Heart left ventricle (tissue), 13 donors: ENCODE data around the gene STEAP1B.

Experiments used
- CTCF ChIP-seq, 12 donors: fragments of 200-600 bp; sonication (generic) in 4 of 12; IDR thresholded peaks; one replicate each; pipeline versions ENCODE4 v1.5.0 to v1.8.0; 2018 to 2022; ENCODE audit warnings: antibody characterized with exemption in 12 of 12, mild to moderate bottlenecking in 5 of 12
- POLR2A ChIP-seq, 2 donors: fragments of 450-650 bp; IDR thresholded peaks; one replicate each; pipeline ENCODE4 v1.6.1; 2017; ENCODE audit warnings: antibody characterized with exemption in 2 of 2, mild to moderate bottlenecking in 2 of 2, moderate library complexity in 2 of 2
- donor health status: ischemic (EF 13 %, LVEDD 7.1; RV severe dilation, severe dysfunction).
- donor health status: DM: no; HTN: yes; CAD: no.
- donor health status: DM: no; HTN: no; CAD: no.
- donor health status: ischemic (EF 25% LVEDD 6.9; RV normal size, moderate dysfunction).
- donor health status: ischemic (EF 25% LVEDD 5.7; RV mildly dilated, moderate dysfunction).
- donor health status: ischemic (EF 35%, LVEDD 5.7; RV mildly dilated, moderate dysfunction).
- donor health status: nonischemic (EF 11% LVEDD 7.7; RV severe dilation, severe dysfunction).
- donor health status: DM: yes; HTN: yes; CAD: no.
- donor health status: PGD.
- donor health status: ischemic (EF 29% LVEDD 5.4; RV normal size, mild dysfunction).
- donor health status: nonischemic (EF 23%, LVEDD 6.1; RV moderate dilation, normal function).

GRCh38 chr7:22460363-22460988 lies 39.5 kb downstream of the STEAP1B start:
- no peak for TF ChIP-seq CTCF (IDR thresholded peaks at IDR 0.05)
- no peak for TF ChIP-seq POLR2A (IDR thresholded peaks at IDR 0.05)
